BE2C (cell line): Measurements from ENCODE around the gene ATRN.

Experiments used
- DNase-seq: peaks from one replicate; pipeline ENCODE4 v3.0.0-alpha.2; 2020
- H3K27me3 ChIP-seq: fragments of 250-450 bp; sonication (Bioruptor Pico); 2 replicates; pipeline ENCODE4 v1.5.1; 2020; ENCODE audit warnings: mild to moderate bottlenecking
- H3K36me3 ChIP-seq: fragments of 250-450 bp; sonication (Bioruptor Pico); 2 replicates; pipeline ENCODE4 v1.5.1; 2020; ENCODE audit warnings: mild to moderate bottlenecking
- H3K4me1 ChIP-seq: fragments of 250-450 bp; sonication (Bioruptor Pico); 2 replicates; pipeline ENCODE4 v1.5.1; 2020
- H3K4me3 ChIP-seq: 2 replicates; pipeline ENCODE4 v1.5.1; 2011; ENCODE audit warnings: low read depth, low read length
- H3K9me3 ChIP-seq: fragments of 250-450 bp; sonication (Bioruptor Pico); 2 replicates; pipeline ENCODE4 v1.5.1; 2020
- TF ChIP-seq, protein P1 (sequence below): IDR thresholded peaks from 2 replicates; pipeline ENCODE4 v1.5.1; 2012; ENCODE audit warnings: mild to moderate bottlenecking, low read depth, low read length

The ATRN gene

DNA sequence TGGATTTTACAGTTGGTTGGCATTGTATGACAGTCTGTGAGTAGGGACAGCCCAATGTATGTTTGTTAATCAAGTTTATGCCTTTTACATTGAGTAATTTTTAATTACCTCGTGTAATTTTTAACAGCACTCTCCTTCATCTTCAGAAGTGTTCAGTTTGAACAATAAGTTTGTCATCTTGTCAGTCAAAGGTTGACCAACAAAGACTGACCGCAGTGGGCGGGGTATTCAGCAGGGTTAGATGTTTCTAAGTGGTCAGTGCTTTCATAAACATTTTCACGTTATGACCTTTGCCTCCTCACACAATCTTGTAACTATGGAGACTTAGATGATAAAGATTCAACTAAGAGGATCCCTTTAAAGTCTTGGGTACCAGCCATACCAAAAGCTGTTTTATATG is 151.6 kb downstream of the ATRN start:
- DNase-seq: no peak
- Histone ChIP-seq H3K9me3 (no peaks in the 10 kb centered on the region), H3K4me3 (no peak overlapping the region), H3K27me3 (no peaks in the 10 kb centered on the region), H3K36me3 (no peaks in the 10 kb centered on the region), H3K4me1 (0 out of 2 replicates have a peak, but pooled peaks cover 7% of the 10 kb centered on the region)
- TF ChIP-seq, protein P1, sequence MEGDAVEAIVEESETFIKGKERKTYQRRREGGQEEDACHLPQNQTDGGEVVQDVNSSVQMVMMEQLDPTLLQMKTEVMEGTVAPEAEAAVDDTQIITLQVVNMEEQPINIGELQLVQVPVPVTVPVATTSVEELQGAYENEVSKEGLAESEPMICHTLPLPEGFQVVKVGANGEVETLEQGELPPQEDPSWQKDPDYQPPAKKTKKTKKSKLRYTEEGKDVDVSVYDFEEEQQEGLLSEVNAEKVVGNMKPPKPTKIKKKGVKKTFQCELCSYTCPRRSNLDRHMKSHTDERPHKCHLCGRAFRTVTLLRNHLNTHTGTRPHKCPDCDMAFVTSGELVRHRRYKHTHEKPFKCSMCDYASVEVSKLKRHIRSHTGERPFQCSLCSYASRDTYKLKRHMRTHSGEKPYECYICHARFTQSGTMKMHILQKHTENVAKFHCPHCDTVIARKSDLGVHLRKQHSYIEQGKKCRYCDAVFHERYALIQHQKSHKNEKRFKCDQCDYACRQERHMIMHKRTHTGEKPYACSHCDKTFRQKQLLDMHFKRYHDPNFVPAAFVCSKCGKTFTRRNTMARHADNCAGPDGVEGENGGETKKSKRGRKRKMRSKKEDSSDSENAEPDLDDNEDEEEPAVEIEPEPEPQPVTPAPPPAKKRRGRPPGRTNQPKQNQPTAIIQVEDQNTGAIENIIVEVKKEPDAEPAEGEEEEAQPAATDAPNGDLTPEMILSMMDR: no peak

DNA sequence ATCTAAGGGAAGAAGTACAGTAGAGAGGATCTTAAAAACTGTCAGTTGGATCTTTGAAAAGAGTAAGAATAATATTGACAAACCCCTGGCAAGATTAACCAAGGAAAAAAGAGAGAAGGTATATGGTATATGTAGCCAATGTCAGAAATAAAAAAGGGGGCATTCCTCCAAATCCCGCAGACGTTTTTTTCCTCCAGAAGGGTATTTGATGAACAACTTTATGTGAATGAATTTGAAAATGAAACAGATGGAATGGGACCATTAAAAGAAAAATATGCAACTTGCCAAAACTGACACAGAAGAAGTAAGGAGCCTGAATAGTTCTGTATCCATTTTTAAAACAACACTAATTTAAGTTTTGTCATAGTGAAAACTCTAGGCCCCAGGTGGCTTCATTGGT is 156.7 kb downstream of the ATRN start:
- Histone ChIP-seq H3K27me3 (no peaks in the 10 kb centered on the region), H3K4me3 (no peak overlapping the region), H3K4me1 (no peaks in the 10 kb centered on the region), H3K36me3 (no peaks in the 10 kb centered on the region), H3K9me3 (no peaks in the 10 kb centered on the region)
- TF ChIP-seq, protein P1: no peak
- no peak for DNase-seq

DNA sequence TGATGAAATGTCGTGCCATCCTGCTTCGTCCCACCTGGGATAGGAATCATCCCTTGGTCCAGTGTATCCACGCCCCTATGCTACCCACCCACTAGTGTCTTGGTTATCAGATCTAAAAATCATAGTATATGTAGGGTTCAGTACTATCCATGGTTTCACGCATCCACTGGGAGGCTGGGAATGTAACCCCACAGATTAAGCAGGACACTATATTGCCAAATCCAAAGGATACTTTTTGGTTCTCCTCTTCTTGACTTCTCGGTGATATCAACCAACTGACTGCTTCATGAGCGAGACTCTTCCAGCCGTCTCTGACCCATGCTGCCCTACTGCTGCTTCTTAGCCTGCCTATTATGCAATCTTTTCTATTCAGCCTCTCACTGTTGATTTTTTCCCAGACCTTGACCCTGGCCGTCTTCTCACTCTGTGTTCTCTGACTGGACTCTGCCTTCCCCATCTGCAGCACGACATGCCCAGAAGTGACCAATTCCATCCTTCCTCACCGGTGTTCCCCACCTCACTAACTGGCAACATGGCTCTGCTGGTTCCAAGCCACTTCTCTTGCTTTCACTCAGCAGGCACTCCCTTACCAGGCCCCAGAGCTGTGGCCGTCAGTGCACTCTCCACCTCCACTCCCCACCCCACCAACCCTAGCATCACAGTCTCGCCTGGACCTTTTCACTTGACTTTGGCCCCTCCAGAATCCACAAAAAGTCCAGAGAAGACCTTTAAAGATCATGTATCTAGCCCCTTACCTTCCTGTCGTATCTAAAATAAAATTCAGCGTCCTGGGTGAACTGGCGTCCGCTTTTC is 157.9 kb downstream of the ATRN start:
- Histone ChIP-seq H3K4me3 (no peak overlapping the region), H3K27me3 (no peaks in the 10 kb centered on the region), H3K36me3 (no peaks in the 10 kb centered on the region), H3K9me3 (no peaks in the 10 kb centered on the region), H3K4me1 (no peaks in the 10 kb centered on the region)
- no peak for DNase-seq
- TF ChIP-seq, protein P1: no peak

DNA sequence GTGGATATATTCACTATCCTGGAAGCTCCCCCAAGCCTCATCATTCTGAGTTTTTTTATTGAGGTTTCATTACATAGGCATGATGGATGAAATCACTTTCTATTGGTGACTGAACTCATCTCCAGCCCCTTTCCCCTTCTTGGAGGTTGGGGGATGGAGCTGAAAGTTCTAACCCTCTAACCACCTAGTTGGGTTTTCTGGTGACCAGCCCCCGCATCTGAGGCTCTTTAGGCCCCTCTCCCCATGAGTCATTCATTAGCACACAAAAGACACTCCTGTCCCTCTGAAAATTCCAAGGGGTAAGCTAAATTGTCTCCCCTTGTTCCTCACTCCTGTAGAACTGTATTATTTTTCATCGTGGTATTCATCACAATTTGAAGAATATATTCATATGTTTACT is 159.1 kb downstream of the ATRN start:
- H3K27me3 ChIP-seq: no peaks in the 10 kb centered on the region
- no peaks in the 10 kb centered on the region for H3K36me3 ChIP-seq
- DNase-seq: no peak
- no peaks in the 10 kb centered on the region for H3K4me1 ChIP-seq
- H3K9me3 ChIP-seq: no peaks in the 10 kb centered on the region
- TF ChIP-seq, protein P1: no peak
- no peak overlapping the region for H3K4me3 ChIP-seq

DNA sequence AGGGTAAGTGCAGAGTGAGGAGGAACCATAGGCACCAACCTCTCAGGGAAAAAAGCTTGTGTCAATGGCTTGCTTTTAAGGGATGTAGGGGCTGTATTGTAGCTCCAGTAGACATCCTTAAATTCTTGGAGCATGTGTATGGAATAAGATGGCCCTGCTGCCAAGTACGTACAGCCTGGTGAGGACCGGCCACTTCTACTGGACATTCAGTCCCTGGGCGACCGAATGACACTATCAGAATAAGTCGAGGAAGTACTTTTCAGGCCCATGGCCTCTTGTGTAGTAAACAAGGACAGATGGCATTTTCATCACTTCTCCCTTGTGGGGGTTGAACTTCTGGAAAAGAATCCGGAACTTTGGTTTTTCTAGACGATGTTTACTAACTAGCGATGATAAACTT is 159.6 kb downstream of the ATRN start:
- Histone ChIP-seq H3K4me3 (no peak overlapping the region), H3K27me3 (no peaks in the 10 kb centered on the region), H3K36me3 (no peaks in the 10 kb centered on the region), H3K9me3 (no peaks in the 10 kb centered on the region), H3K4me1 (no peaks in the 10 kb centered on the region)
- TF ChIP-seq, protein P1: no peak
- DNase-seq: no peak

DNA sequence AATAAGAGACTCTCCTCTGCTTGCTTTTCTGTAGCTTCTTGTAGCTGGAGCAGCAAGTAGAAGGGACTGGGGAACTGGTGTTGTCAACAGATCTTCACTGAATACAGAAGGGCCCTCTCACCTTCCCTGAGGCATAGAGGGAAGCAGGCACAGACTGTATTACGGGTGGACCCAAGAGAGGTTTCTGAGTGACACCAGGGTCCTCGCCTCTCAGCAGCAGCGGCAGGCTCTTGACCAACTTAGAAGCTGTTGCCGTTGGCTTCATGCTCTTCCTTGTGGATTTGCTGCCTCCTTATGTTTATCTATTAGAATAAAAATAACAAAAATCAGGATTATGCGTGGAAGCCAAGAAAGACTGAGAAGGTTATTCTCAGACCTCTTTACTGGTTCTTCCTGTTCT is 160.7 kb downstream of the ATRN start:
- TF ChIP-seq, protein P1: no peak
- H3K9me3 ChIP-seq: no peaks in the 10 kb centered on the region
- no peak overlapping the region for H3K4me3 ChIP-seq
- H3K4me1 ChIP-seq: peaks cover 3% of the 10 kb centered on the region; the same call in 1 of the 2 replicates
- H3K27me3 ChIP-seq: no peaks in the 10 kb centered on the region
- no peak for DNase-seq
- H3K36me3 ChIP-seq: no peaks in the 10 kb centered on the region
